GM12865 (cell line): ENCODE data around the gene AP2A1.

ENCODE experiments used
- DNase-seq: peaks from one replicate; pipeline ENCODE4 v3.0.0; 2010; ENCODE audit warnings: low read depth
- H3K4me3 ChIP-seq: 2 replicates; pipeline ENCODE4 v1.5.1; 2011; ENCODE audit warnings: mild to moderate bottlenecking, low read depth, low read length, control low read depth
- CTCF ChIP-seq: IDR thresholded peaks from 2 replicates; pipeline ENCODE4 v1.5.1; 2011; ENCODE audit warnings: low read length, control low read depth, low read depth, inconsistent platforms; ENCODE audit not compliant: insufficient read depth; ENCODE audit errors: missing control alignments

AP2A1 gene

DNA sequence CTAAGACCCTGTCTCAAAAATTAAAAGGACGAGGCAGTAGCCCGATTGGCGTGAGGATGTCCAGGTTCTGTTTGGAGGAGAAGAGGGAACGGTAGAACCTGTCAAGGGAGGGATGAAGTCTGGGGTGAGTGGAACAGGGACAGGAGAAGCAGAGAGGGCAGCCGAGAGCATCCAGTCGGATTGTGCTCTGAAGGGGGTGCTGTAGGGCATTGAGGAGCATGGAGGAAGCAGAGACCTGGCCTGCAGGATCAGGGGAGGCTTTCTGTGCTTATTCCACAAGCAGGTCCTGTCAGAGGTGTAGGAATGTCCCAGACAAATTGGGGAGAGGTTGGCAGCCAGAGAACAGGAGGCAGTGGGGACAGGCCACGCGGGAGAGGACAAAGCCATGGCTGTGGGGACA, 14.1 kb downstream of the AP2A1 start:
- no peak overlapping the region for H3K4me3 ChIP-seq
- no peak for DNase-seq
- TF ChIP-seq CTCF: no peak

- no peak overlapping the region for H3K4me3 ChIP-seq
- DNase-seq: no peak
- no peak for TF ChIP-seq CTCF
These were observed 14.6 kb downstream of the AP2A1 start for GRCh38 chr19:49781394-49781793.

- H3K4me3 ChIP-seq: no peak overlapping the region
- no peak for TF ChIP-seq CTCF
- no peak for DNase-seq
These were observed 15.7 kb downstream of the AP2A1 start for GRCh38 chr19:49782515-49782914.

DNA sequence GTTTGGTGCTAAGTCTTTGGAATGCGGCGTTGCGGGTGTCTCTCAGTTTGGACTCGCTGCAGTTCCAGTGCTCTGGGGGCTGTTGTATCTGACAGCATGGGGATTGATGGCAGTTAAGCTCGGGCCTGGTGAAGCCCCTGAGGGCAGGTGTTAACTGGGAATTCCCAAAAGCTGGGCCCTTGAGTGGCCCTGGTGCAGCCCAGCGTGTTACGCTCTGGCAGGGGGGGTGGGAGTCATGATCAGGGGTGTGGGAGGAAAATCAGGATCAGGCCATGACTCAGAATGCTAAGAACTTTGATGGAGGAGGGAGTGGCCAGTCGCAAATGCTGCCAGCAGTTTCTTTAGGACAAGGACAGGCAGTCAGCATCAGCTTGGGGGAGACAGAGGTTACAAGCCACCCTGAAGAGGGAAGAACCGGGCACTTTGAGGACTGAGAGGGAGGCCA, 19.6 kb downstream of the AP2A1 start:
- H3K4me3 ChIP-seq: no peak overlapping the region
- DNase-seq: no peak
- no peak for TF ChIP-seq CTCF

- no peak overlapping the region for H3K4me3 ChIP-seq
- DNase-seq: no peak
- no peak for TF ChIP-seq CTCF
These were observed 20.9 kb downstream of the AP2A1 start for GRCh38 chr19:49787746-49788145.

DNA sequence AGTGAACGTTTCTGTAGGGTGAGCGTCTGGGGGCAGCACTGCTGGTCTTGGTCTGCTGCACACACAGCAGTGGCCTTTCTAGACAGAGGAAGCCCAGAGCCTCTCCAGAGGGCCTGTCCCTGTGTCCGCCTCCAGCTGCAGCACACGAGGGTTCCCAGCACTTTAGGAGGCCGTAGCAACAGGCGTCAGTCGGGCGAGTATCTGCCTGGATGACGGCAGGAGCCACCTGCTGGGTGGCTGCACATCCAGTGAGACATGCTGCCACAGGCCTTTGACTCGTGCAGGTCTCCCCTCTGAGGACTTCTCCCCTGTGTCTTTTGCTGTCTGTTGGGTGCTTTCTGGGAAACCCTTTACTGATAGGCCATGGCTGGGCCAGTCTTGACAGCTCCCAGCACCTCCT, 22.1 kb downstream of the AP2A1 start:
- H3K4me3 ChIP-seq: no peak overlapping the region
- DNase-seq: no peak
- no peak for TF ChIP-seq CTCF

DNA sequence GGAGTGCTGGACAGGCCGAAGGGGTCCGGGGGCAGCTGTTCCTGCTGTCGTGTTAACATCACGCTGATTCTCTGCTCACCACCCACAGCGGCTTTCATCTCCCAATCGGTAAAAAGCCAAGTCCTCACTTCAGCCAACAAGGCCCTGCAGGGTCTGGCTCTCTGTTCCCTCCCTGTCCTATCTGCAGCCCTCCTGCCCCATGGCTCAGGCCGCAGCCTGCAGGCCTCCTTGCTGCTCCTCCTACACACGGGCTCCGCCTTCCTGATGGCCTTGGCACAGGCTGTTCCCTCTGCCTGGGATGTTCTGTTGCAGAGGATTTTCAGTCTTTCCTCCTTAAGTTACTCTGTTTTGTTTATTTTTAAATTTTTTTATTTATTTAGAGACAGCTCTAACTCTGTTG, 24.1 kb downstream of the AP2A1 start:
- H3K4me3 ChIP-seq: no peak overlapping the region
- TF ChIP-seq CTCF: no peak
- no peak for DNase-seq
